Stimulated activated CD8-positive, alpha-beta memory T cell treated with anti-CD3 and anti-CD28 coated beads, Interleukin-15, amount 100 ng/mL, for 1 hour (primary cell): ENCODE measurements around the gene BCAP31.
"Not testable (repeated sequence)": the region's sequence is repeated elsewhere in the genome, so short reads cannot be mapped to it uniquely, and the experiment has no call there.

ENCODE experiments used
- DNase-seq: peaks from one replicate; pipeline ENCODE4 v3.0.0-alpha.2; 2020; ENCODE audit warnings: low read depth

Gene BCAP31

GRCh38 chrX:153693216-153694086, 30.7 kb downstream of the BCAP31 start:
- DNase-seq: no peak

- DNase-seq: no peak
Observed at GRCh38 chrX:153692611-153693156, 31.5 kb downstream of the BCAP31 start.

DNA sequence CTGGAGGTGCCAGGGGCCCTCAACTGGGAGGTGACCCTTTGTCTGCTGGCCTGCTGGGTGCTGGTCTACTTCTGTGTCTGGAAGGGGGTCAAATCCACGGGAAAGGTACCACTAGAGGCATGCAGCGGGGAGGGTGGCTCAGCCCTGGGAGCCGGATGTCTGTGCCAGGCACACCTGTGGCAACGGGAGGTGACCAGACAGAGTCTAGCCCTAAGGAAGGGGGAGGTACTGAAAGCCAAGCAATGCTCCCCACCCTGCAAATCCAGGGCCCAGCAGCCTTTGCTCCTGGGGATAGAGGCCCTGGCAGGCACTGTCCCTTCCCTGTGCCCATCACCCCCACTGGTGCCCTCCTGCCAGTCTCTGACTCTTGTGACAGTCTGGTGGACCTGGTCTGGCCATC, 32.2 kb downstream of the BCAP31 start:
- no peak for DNase-seq

GRCh38 chrX:153691032-153691827, 33.0 kb downstream of the BCAP31 start:
- not testable (repeated sequence) for DNase-seq

GRCh38 chrX:153690466-153690865, 33.7 kb downstream of the BCAP31 start:
- no peak for DNase-seq

- DNase-seq: no peak
Observed at GRCh38 chrX:153689654-153690465, 34.3 kb downstream of the BCAP31 start.

- DNase-seq: no peak
Observed at GRCh38 chrX:153688911-153689590, 35.1 kb downstream of the BCAP31 start.

DNA sequence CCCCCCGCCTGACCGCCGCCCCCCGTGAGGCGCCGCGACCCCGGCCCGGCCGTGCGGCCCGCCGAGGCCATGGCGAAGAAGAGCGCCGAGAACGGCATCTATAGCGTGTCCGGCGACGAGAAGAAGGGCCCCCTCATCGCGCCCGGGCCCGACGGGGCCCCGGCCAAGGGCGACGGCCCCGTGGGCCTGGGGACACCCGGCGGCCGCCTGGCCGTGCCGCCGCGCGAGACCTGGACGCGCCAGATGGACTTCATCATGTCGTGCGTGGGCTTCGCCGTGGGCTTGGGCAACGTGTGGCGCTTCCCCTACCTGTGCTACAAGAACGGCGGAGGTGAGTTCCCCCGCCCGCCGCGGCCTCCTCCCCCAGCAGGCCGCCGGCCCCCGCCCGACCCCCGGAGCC, 35.7 kb downstream of the BCAP31 start:
- no peak for DNase-seq

DNA sequence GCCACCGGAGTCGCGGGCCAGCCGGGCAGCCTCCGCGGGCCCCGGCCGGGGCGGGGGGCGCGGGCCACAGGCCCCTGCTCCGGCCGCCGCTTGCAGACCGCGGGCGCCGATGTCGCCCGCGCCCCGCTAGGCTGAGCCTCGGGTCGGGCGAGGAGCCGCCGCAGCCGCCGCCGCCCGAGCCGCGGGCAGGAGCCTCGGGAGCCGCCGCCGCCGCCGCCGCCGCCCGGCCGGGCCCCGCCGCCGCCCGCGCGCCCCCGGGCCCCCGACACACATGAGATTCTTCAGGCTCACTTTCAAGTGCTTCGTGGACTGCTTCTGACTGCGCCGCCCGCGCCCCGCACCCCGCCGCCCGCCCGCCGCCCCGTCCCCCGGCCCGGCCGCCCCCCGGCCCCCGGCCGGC, 36.1 kb downstream of the BCAP31 start:
- no peak for DNase-seq

DNA sequence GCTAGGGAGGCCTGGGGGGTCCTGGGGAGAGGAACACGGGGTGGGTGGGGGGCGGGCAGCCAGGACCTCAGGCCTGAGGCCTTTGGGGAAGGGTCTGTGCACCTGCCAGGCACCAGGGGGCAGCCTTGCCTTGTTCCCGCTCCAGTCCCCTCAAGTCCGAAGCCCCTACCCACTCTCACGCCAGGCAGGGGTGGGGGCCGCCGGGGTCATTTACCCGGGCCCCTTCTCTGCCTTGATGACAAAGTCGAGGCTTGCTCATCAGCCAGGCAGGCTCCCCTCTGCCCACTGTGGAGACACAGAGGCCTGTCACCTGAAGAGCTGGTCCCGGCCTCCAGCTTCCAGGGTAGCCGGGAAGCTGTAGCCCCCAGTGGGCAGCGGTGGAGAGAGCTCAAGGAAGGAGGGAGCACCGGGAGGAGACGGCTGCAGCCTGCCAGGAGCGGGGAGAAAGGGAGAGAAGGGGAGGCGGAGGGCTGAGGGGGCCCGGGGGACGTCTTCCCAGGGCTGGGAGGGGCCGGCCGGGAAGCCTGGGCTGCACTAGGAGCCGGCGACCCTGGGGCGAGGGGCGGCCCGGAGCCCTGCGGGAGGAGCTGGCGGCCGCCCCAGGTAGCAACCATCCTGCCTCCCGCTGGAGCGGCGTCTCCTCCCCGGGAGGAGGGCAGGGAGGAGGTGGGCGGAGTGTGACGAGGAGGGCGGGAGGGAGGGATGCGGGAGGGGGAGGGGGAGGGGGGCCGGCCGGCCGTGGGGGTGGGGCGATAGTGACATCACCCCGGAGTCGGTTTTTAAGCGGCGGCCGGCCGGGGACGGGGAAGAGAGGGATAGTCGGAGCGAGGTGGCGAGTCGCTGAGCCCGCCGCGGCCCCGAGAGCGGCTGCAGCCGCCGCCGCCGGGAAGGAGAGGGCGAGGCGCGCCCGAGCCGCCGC, 36.8 kb downstream of the BCAP31 start, which contains the start of gene SLC6A8:
Gene SLC6A8 (plus strand): TSS at position 806 of the 919 bp plus-strand sequence. CDS start 649 bp downstream, outside the sequence.
- no peak for DNase-seq

DNA sequence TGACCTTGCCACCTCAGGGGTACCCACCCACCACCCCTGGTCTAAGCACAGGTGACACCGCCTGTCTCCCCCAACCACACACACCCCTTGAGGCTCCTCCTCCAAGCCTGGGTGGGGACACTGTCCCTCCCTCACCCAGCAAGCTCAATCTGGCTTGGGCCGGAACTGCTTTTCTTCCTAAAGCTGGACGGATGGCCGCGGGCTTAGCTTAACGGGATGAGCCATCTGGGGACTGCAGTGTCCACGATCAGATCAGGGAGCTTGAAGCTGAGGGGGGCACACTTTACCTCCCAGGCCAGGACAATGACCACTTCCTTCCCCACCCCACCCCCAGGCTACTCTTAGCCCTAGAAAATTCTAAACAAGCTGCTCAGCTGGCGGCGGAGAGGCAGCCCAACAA, 37.5 kb downstream of the BCAP31 start:
- DNase-seq: no peak

GRCh38 chrX:153685751-153686696, 38.2 kb downstream of the BCAP31 start:
- no peak for DNase-seq

GRCh38 chrX:153685156-153685536, 39.0 kb downstream of the BCAP31 start:
- no peak for DNase-seq

DNA sequence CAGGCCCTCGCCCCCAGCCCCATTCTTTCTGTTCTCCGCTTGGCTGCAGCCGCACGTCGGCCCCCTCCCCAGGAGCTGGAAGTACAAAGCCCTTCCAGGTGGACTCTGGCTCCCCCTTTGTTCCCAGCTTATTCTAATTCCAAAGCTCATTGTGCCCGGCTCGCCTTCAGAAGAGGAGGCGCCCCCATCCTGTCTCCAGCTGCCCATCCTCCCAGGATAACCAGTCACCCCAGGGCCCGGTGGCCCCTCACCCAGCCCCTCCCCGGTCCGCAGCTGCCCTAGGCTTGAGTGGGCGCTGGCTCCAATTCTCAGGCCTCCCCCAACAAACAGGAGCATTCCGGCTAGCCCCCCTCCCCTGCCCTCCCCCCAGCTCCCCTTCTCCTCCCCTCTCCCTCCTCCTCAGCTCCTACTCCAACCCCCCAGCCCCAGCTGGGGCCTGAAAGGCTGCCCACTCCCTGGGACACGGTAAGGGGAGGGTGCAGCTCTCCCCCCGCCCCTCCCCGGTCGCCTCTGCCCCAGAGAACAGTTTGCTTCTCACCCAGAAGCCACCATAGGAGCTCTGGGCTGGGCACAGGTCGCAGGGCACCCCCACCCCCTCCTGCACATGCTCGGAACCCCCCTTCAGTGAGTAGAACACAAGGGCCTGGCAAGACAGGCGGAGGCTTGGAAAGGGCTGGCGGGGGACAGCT, 39.6 kb downstream of the BCAP31 start:
- no peak for DNase-seq

- DNase-seq: not testable (repeated sequence)
Observed at GRCh38 chrX:153683486-153683885, 40.7 kb downstream of the BCAP31 start.

DNA sequence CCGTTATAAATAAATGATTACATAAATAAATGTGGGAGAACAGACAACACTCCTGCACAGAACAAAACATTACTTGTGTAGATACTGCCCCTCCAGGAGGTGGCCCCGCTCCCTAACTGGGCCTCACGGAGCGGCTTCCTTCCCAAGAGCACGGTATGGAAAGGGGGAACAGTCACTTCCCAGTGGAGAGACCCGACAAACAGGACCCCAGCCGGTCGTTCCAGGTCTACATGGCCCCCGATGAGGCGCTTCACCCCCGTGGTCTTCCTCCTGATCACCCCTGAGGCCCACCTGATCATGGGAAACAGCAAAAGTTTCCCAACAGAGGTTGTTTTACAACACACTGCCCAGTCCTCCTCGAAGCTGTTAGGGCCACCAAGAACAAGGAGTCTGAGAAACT, 43.0 kb downstream of the BCAP31 start:
- no peak for DNase-seq

GRCh38 chrX:153674219-153674851, 49.9 kb downstream of the BCAP31 start:
- no peak for DNase-seq
